GM21786 (cell line): ENCODE data around the gene HOXD10.

Source experiments
- ATAC-seq: cut with Tn5 transposase; IDR thresholded peaks from one replicate; pipeline ENCODE4 v1.9.1; 2021; ENCODE audit not compliant: unreplicated experiment

Gene HOXD10

DNA sequence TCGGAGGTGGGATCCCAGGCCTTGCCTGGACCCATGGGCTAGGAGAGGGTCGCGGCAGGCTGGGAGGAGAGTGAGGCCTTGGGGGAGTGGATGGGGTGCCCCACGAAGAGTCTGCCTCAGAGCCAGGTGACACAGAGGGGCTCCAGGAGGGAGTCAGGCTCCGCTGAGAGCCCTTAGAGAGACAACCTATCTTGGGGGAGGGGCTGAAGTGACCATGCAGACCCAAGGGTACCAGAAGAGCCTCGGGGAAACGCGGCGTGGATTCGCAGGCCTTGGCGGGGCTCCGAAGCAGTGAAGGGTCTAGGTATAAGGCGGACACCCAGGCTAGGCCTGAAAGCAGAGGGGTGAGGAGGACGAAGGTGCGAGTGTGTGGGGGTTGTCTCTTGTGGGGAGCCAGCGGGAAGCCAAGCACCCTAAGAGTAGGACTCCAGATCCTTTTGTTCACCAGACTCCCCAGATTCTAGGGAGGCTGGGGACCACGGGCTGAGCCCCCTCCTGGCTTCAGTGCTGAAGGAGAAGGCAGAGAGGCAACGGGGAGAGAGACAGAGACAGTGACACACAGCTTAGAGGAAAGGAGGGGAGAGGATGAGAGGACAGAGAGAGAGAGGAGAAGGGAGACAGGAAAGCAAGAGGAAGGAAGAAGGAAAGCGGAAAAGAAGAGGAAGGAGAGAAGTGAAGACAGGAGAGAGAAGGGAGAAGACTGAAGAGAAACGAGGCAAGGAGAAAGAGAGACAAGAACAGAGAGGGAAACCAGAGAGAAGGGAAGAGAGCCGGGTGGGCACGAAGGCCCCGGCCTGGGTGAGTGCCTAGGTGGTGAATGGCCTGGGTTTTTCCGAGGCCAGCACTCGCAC is 10.6 kb upstream of the HOXD10 start:
- ATAC-seq, result no peak

DNA sequence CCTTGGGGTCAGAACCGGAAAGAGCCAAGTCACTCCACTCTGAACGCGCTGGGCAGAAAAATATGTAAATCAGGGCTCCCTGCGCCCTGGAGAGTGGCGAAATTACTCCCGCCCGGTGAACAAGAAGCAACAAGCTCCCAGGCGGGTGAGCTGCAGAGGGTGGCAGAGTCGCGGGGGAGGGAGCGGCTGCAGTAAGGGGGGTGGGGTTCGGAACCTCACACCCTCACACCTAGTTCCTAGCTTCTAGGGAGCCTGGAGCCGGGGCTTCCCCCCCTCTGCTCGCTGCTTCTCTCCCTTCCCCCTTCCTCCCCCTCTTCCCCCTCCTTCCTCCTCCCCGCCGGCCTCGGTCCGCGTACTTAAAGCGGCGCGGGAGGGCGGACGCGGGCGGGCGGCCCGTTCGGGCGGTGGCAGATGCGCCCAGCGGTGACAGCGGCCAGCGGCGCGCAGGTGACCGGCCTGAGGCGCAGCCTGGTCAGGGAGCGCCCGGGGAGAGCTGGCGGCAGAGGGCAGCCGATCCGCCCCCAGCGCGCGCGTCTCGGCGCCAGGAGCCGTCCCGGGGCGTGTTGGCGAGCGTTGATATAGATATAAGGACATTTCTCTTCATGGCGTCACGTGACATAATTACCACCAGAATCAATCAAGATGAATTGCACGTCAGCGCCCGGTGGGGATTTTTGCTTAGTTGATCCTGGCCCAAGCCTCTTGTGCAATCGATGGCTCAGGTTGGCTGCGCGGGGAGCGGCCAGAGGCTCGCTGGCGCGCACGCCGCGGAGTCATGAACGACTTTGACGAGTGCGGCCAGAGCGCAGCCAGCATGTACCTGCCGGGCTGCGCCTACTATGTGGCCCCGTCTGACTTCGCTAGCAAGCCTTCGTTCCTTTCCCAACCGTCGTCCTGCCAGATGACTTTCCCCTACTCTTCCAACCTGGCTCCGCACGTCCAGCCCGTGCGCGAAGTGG is 9.7 kb upstream of the HOXD10 start, which contains the start of gene HOXD11:
Gene HOXD11 (plus strand): TSS at position 700 of the 959 bp plus-strand sequence. CDS start 76 bp downstream, at position 776.
- ATAC-seq, result no peak

DNA sequence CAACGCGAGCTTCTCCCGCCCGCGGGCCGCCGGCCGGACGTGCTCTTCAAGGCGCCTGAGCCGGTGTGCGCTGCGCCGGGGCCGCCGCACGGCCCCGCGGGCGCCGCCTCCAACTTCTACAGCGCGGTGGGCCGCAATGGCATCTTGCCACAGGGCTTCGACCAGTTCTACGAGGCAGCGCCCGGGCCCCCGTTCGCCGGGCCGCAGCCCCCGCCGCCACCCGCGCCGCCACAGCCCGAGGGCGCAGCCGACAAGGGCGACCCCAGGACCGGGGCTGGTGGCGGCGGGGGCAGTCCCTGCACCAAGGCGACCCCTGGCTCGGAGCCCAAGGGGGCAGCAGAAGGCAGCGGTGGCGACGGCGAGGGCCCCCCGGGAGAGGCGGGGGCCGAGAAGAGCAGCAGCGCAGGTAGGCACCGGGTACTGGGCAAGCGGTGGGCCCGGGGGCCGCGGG is 8.8 kb upstream of the HOXD10 start:
- ATAC-seq, result no peak

DNA sequence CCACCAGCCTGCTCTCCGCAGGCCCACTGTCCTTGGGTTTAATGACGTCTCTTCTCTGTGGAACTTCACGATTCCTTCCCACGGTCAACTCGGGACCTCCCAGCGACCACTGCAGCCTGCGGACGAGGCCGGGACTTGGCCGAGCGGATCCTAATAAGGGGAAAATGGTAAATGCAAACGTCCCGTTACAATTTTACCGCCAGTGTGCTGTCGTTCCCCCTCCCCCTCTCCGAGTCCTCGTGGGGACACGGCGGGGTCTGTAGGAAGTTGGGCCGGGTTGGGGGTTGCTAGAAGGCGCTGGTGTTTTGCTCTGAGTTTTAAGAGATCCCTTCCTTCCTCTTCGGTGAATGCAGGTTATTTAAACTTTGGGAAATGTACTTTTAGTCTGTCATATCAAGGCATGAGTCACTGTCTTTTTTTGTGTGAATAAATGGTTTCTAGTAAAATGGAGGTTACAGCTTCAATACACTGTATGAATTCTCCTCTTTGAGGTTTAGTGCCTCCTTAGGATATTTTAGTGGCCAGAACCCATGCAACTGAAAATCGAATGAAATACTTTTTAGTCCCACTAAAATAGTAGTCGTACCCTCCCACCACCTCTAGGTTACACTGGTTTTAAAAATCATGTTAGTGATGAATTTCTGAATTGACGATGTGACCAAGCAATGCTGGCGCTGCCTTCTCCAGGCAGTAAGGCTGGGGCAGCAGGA is 7.2 kb upstream of the HOXD10 start:
- no peak for ATAC-seq

DNA sequence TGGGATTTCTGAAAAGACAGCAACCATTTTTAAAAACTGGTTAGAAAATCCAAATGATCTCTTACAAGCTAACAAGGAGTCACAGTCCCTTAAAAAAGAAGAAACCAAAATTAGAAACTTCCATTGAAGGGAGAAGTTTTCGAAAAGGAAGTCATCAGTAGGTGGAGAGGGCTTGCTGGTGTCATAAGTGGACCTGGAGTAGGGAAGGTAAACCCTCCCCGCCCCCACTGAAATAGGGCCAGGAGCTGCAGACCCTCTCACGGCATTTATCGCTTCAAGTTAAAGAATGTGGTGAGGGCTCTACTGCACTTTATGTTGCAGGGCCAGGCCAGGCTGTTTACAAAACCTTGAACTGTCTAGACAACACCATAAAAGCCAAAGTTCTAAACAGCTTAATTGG is 6.6 kb upstream of the HOXD10 start:
- no peak for ATAC-seq

DNA sequence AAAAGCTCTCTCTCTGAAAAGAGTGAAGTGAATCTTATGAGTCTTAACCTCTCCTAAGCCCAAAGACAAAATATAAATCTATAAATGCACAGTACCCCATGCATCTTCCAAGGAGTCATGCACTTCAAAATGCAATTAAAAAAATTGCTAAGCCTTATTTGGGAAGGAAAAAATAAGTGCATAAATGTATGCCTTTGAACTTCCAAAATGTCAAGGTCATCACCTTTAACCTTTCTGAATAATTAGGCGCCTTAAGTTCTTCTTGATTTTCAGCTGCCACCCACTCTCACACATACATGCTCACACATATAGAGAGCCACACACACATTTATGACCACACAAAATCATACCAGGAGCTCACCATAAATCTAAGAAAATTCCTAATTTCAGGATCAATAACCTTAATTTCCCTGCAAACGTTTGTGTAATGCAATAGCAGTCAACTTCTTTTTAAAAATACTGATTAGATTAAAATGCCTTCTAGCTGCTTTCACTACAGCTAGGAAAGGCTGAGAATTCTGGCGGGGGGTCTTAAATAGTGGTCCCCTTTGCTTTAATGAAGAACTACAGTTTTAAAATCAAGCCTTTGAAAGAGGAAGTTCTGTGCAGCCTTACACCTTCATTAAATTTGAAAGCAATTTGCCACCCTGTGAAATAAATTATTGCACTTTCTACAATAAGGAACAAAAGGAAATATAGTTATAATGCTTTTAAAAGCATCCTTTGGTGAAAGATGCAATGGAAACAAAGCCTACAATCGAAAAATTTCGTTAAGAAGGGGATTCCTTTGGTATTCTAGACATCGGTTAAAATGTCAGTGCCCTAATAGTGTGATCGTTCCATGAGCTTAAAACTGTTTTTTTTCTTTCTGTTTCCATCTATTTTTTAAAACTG is 5.9 kb upstream of the HOXD10 start:
- no peak for ATAC-seq

DNA sequence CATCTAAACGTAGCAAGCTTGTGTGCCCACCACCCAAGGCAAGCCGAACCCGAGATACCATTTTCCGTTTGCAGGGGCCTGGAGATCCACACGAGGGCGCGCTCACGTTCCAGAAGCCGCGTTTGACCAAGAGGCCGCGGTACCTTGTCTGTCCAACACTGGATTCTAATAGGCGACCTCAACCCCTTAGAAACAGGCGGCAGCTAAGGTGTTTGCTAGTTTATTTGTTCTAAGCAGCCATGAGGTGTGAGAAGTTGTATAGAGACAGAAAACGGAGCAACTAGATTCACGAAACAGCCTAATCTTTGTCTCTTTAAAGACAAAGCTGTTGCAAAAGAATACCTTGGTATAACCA is 5.3 kb upstream of the HOXD10 start:
- no peak for ATAC-seq

DNA sequence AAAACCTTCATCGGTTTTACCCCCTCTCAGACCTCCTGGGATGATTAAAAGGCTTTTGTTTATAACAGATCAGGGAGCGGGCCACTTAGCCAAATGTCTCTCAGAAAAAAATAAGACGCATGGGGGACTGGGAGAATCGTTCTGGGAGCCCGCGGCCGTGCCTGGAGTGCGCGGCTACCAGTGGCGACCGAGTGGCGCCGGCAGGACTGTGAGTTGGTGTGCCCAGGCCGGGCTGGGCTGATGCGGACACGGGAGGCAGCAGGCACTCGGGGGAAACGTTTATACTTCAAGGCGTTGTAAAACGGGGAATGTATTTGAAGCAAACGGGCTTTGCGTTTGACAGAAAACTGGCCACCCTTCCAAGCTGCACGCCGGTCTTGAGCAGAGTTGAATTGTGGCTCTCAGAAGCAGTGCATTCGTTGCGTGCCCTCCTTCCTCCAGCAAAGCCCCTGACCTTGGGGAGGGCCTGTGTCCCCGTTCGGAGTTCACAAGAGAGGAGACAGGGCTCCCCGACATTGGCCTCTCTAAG is 4.7 kb upstream of the HOXD10 start:
- ATAC-seq, result no peak

DNA sequence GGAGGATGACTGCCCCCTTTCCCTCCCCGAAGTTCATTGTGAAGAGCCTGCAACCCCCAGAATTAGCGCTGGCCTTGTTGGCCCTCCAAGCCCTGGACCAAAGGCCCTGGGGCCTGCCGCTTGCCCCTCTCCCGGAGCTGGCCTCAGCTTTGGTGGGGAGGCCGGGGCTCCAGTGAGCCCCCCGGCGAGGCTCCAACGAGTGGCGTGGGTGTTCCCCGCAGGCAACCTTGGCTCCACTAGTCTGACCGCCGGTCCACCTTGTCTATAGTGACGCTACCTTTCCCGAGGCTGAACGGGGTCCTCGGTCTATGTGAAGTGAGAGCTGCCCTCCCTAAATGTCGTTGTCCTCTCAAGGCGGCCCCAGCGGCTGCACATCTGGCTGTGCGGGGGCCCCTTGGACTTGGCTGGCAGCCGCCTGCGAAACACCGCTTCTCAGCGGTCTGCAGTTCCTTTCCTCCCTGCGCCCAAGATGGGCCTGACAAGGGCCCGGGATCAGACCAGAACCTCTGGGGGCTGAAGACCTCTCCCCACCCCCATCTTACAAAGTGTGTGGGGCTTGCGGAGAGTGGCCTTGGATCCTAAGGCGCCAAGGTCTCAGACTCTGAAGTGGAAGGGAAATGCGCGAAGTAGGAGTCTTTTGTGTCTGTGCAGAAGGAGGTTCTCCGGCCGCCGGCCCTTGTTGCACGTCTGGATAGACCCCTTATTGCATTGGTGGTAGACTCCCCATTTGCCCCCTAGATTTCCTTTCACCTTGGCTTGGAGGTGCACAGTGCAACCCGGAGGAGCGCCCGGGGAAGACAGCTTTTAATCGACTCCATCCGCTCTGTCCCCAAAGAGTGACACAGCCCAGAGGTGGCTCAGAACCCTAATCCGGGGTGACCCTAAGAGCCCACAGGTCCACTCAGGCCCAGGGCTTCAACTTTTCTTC is 3.9 kb upstream of the HOXD10 start:
- ATAC-seq, result no peak

DNA sequence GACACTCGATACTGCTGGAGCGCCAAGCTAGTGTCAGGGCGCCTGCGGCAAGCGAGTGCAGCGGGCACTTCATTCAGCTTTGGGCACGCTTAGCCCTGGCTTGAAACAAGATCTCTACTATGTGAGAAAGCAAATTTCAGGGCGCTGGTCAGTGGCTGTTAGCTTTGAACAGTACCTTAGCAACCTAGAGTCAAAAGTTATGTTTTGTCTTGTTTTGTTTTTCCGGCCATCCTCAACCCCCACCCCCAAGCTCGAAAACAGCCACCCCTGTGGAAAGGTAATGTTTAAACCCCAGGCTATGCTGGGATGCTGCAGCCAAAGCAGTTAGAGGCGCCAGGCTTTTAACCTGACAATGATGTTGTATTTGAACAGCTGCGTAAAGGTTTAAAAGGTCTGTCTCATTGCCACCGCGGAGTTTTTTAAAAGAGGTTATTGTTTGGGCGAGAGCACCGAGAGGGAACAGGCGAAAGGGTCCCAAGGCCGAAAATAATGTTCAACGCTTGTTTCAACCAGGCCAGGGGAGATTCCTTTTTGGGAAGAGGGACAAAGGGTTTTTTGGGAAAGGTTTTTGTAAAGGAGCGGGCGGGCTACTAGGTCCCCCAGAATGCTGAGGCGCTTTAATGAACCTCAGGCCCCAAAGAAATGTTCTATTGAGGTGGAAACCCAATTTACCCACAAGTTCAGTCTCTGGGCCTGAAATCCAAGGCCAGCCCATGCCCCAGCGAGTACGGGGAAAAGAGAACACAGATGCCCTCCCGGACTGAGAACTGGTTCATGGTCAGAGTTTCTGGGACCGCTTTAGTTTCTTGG is 2.3 kb upstream of the HOXD10 start:
- no peak for ATAC-seq

DNA sequence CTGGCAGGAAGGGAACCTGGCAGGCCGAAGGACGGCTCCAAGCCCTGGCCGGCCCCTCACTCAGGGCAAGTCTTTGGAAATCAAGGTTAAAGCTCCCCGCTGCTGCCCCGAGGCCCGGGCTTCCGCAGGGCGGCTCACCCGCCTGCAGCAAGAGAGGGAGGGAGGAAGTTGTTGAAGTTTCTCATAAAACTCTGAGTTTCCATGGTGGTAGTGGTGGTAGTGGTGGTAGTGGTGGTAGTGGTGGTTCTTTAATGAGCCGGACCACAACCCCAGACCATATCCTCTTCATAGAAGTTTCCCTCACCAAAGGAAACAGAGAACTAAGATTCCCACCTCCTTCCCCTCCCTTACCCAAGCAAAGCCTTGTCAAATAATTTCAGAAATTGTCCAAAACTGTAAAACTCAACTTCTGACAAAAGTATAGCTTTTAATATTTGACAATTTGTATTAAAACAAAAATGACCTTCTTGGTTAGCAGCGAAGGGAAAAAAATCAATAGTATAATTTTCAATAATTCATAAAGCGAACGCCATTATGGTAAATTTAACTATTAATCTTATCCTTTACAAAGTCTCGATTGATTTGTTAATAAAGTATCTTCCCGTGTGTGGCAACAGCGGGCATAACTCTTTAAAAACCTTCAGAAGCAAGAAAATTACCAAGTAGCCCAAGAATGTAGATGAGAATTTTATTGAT is 1.5 kb upstream of the HOXD10 start:
- no peak for ATAC-seq

DNA sequence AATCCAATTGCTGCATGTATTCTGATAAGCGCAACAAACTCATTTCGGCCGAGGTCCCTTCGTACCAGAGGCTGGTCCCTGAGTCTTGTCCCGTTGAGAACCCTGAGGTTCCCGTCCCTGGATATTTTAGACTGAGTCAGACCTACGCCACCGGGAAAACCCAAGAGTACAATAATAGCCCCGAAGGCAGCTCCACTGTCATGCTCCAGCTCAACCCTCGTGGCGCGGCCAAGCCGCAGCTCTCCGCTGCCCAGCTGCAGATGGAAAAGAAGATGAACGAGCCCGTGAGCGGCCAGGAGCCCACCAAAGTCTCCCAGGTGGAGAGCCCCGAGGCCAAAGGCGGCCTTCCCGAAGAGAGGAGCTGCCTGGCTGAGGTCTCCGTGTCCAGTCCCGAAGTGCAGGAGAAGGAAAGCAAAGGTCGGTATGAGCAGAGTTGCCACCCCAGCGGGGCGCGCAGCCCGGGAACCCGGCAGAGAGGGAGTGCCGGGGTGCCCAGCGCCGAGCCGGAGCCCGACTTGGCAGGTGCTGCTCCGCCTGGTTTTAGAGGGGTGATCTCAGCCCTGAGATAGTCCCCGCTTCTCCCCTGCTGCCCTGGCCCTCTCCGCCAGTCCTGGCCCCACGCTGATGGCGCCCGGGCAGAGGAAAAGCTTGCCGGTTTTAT is 714 bp downstream of the HOXD10 start:
- no peak for ATAC-seq

DNA sequence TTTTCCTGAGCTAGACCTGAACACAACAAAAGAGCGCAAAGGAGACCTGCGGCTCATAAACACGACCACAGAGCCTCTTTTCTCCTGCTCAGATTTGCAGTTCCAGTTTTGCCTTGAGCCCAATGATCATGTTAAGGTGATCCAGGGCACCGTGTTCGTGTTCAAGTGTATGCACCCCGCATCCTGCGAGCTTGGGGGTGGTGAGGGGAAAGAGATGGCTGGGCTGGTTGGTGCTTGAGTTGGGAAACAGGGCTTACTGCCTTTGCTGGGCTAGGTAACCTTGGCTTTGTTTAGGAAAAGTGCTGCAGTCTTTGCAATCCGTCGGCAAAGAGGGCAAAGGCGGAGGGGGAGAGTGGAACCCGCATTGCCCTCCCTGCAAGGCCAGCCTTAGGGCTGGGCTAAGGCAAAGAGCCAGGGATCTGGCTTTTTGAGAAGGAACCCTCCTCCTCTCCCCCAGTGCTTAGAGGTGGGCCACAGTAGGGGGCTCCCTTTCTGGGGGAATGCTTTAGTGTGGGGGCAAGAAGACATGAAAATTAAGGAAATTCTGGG is 1.3 kb downstream of the HOXD10 start:
- ATAC-seq, result no peak

DNA sequence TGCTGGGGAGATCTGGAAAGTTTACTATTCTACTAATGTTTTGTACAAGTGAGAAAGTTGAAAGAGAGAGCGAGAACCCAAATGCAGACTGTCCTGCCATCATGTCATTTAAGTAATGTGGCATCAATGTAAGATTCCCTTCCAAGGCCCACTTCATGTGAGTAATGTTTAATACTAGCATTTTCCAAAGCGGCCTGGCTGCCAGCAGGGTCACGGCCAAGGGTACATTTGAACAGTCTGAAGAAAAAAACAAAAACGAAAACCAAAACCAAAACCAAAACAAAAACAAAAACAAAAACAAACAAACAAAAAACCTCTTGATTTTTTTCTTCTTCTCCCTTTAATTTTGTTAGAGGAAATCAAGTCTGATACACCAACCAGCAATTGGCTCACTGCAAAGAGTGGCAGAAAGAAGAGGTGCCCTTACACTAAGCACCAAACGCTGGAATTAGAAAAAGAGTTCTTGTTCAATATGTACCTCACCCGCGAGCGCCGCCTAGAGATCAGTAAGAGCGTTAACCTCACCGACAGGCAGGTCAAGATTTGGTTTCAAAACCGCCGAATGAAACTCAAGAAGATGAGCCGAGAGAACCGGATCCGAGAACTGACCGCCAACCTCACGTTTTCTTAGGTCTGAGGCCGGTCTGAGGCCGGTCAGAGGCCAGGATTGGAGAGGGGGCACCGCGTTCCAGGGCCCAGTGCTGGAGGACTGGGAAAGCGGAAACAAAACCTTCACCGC is 2.2 kb downstream of the HOXD10 start:
- no peak for ATAC-seq

DNA sequence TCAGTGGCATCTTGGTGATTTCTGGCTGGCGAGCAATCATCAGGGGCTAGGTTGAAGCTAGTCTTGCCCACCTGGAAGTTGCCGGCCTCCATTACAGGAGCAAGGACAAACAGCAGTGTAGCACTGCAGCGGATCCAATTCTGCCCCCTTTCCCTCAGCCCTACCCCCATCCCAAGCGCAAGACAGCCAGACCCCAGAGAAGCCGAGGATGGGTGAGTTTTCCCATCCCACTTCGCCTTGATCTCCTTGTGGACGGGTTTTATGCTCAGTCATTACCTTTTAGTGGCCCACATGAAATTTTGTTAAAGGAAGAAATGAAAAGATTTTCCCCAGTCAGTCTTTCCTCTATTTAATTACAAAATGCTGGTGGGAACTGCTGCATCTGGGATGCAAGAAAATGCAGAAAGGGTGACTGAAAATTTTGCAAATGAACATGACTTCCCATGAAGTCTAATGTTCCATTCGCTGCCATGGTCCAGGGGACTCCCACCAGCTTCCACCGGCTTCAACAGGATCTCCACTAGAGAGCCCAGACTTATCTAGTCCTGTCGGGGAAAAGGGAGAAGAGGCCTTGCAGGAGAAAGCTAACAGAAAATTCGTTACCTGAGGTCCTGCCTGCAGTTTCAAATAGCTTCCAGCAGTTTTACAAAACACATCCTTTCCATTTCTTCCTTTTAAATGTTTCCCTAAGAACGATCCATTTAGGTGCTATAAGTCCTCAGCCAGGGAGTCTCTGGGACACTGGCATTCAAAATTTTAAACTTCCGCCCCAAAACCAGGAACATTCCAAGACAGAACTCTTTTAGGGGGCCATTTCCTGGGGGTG is 4.0 kb downstream of the HOXD10 start:
- ATAC-seq, result no peak
